GM21576 (cell line): Measurements from ENCODE around the gene SCT.

Experiments
- ATAC-seq: cut with Tn5 transposase; IDR thresholded peaks from one replicate; pipeline ENCODE4 v1.9.1; 2021; ENCODE audit warnings: mild to moderate bottlenecking, moderate library complexity; ENCODE audit not compliant: unreplicated experiment

Gene SCT

GRCh38 chr11:611001-611996 lies 15.7 kb downstream of the SCT start:
- ATAC-seq = no peak

- ATAC-seq = no peak
Observed at GRCh38 chr11:610146-610801, 16.7 kb downstream of the SCT start.

- ATAC-seq = no peak
Observed at GRCh38 chr11:609341-609811, 17.6 kb downstream of the SCT start.

GRCh38 chr11:608791-609251 lies 18.2 kb downstream of the SCT start:
- ATAC-seq = no peak

GRCh38 chr11:607971-608659 lies 18.9 kb downstream of the SCT start:
- no peak for ATAC-seq

GRCh38 chr11:607020-607780 lies 19.8 kb downstream of the SCT start:
- ATAC-seq = no peak

GRCh38 chr11:606245-606644 lies 20.7 kb downstream of the SCT start:
- ATAC-seq = no peak

GRCh38 chr11:605286-606129 lies 21.5 kb downstream of the SCT start:
- ATAC-seq = no peak

- no peak for ATAC-seq
Observed at GRCh38 chr11:603154-603553, 23.8 kb downstream of the SCT start.

- no peak for ATAC-seq
Observed at GRCh38 chr11:601573-602245, 25.3 kb downstream of the SCT start.

- no peak for ATAC-seq
Observed at GRCh38 chr11:598005-598680, 28.8 kb downstream of the SCT start.

GRCh38 chr11:597166-597725 lies 29.7 kb downstream of the SCT start:
- no peak for ATAC-seq

- no peak for ATAC-seq
Observed at GRCh38 chr11:596374-596773, 30.6 kb downstream of the SCT start.

GRCh38 chr11:595400-595799 lies 31.6 kb downstream of the SCT start:
- no peak for ATAC-seq

- ATAC-seq = no peak
Observed at GRCh38 chr11:593347-593746, 33.6 kb downstream of the SCT start.

- no peak for ATAC-seq
Observed at GRCh38 chr11:592918-593317, 34.1 kb downstream of the SCT start.

- no peak for ATAC-seq
Observed at GRCh38 chr11:592501-592900, 34.5 kb downstream of the SCT start.

GRCh38 chr11:590997-591396 lies 36.0 kb downstream of the SCT start:
- ATAC-seq = no peak
